ENCODE results near the gene NTM. TPM values are rescaled to one million over a fixed set of nuclear protein-coding genes. Genes with fewer than 3 reads are reported as not detected.

The NTM gene
- total and polyA plus RNA-seq, 2 donors (not counting 1 experiment from before 2014, with no cell fraction given), result 12.3 to 28.6 TPM

DNA sequence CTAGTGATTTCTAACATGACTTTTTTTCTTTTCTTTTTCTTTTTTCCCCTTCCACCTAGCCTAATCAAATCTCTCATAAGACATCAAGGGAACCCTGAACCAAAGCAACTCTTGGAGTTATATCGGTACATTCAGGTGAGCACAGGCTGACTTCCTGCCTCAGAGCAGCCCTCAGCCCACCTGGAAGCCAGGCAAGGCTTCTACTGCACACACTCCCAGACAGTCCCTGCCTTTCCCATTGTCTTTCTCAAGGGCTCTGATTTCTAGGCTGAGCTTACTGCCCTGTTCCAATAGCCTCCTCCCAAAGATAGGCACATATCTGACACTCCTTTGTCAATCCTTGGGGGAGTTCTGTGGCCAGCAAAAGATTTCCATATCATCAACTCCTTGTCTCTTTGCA, 629.5 kb downstream of the NTM start:
- Histone ChIP-seq H3K4me1 (ENCODE audit: control insufficient read depth, extremely low read depth, insufficient read depth, low read length) (no peaks in the 10 kb centered on the region), H3K9ac (ENCODE audit: insufficient read depth, low read length) (no peak overlapping the region), H3K9me3 (ENCODE audit: control insufficient read depth, insufficient read depth, low read depth, low read length) (no peaks in the 10 kb centered on the region), H3K79me2 (ENCODE audit: control insufficient read depth, insufficient read depth, low read length) (no peaks in the 10 kb centered on the region), H3K4me3 (replicated peaks in 1 of 4; ENCODE audit: control extremely low read depth in 1 of 4, insufficient read depth in 1 of 4, low read depth in 3 of 4, low read length in 4 of 4) (no peak overlapping the region), H2AFZ (ENCODE audit: low read length) (no peak overlapping the region), H4K20me1 (ENCODE audit: control insufficient read depth, extremely low read depth, insufficient read depth, low read length) (no peaks in the 10 kb centered on the region), H3K27ac (ENCODE audit: insufficient read depth, low read length) (no peak overlapping the region), H3K27me3 (ENCODE audit: control insufficient read depth, insufficient read depth, low read length) (no peaks in the 10 kb centered on the region), H3K36me3 (ENCODE audit: control insufficient read depth, insufficient read depth, low read length) (no peaks in the 10 kb centered on the region), H3K4me2 (ENCODE audit: extremely low read depth, insufficient read depth, low read length) (no peak overlapping the region)
- DNase-seq (ENCODE audit: low read depth in 2 of 2), result no peak
- TF ChIP-seq, protein P1, sequence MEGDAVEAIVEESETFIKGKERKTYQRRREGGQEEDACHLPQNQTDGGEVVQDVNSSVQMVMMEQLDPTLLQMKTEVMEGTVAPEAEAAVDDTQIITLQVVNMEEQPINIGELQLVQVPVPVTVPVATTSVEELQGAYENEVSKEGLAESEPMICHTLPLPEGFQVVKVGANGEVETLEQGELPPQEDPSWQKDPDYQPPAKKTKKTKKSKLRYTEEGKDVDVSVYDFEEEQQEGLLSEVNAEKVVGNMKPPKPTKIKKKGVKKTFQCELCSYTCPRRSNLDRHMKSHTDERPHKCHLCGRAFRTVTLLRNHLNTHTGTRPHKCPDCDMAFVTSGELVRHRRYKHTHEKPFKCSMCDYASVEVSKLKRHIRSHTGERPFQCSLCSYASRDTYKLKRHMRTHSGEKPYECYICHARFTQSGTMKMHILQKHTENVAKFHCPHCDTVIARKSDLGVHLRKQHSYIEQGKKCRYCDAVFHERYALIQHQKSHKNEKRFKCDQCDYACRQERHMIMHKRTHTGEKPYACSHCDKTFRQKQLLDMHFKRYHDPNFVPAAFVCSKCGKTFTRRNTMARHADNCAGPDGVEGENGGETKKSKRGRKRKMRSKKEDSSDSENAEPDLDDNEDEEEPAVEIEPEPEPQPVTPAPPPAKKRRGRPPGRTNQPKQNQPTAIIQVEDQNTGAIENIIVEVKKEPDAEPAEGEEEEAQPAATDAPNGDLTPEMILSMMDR (conservative IDR thresholded peaks at IDR 0.05 in 1 of 2, IDR thresholded peaks at IDR 0.05 in 1 of 2; ENCODE audit: low read depth in 1 of 2, low read length in 2 of 2), result no peak
- no peak for TF ChIP-seq EZH2 (IDR thresholded peaks at IDR 0.05; ENCODE audit: low read length, missing control alignments)

DNA sequence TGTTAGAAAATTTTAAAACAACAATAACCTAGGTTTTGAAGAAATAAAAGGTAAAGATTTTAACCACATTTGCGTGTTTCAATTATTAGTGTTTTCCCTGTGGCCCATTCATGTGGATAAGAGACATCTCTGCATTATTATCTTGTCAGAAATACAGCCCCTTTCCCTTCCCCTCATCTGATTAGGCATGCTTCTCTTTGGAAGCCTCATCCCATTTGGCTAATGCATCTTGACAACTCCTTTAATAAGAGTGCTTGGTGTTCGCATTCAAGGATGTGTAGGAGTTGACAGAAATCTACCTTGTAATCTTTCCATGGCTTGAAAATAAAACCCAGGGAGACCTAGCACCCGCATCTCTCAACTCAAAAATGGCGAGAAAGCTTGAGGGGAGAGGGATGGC, 635.5 kb downstream of the NTM start:
- DNase-seq (ENCODE audit: low read depth in 2 of 2), result no peak
- H3K27me3 ChIP-seq (ENCODE audit: control insufficient read depth, insufficient read depth, low read length), result no peaks in the 10 kb centered on the region
- H3K4me1 ChIP-seq (ENCODE audit: control insufficient read depth, extremely low read depth, insufficient read depth, low read length), result no peaks in the 10 kb centered on the region
- H3K79me2 ChIP-seq (ENCODE audit: control insufficient read depth, insufficient read depth, low read length), result no peaks in the 10 kb centered on the region
- H3K9ac ChIP-seq (ENCODE audit: insufficient read depth, low read length), result no peak overlapping the region
- no peaks in the 10 kb centered on the region for H3K36me3 ChIP-seq (ENCODE audit: control insufficient read depth, insufficient read depth, low read length)
- H3K4me3 ChIP-seq (replicated peaks in 1 of 4; ENCODE audit: control extremely low read depth in 1 of 4, insufficient read depth in 1 of 4, low read depth in 3 of 4, low read length in 4 of 4), result no peak overlapping the region
- H3K4me2 ChIP-seq (ENCODE audit: extremely low read depth, insufficient read depth, low read length), result no peak overlapping the region
- no peak overlapping the region for H3K27ac ChIP-seq (ENCODE audit: insufficient read depth, low read length)
- TF ChIP-seq EZH2 (IDR thresholded peaks at IDR 0.05; ENCODE audit: low read length, missing control alignments), result no peak
- TF ChIP-seq, protein P1 (conservative IDR thresholded peaks at IDR 0.05 in 1 of 2, IDR thresholded peaks at IDR 0.05 in 1 of 2; ENCODE audit: low read depth in 1 of 2, low read length in 2 of 2), result no peak
- H2AFZ ChIP-seq (ENCODE audit: low read length), result no peak overlapping the region
- H3K9me3 ChIP-seq (ENCODE audit: control insufficient read depth, insufficient read depth, low read depth, low read length), result no peaks in the 10 kb centered on the region
- no peaks in the 10 kb centered on the region for H4K20me1 ChIP-seq (ENCODE audit: control insufficient read depth, extremely low read depth, insufficient read depth, low read length)

DNA sequence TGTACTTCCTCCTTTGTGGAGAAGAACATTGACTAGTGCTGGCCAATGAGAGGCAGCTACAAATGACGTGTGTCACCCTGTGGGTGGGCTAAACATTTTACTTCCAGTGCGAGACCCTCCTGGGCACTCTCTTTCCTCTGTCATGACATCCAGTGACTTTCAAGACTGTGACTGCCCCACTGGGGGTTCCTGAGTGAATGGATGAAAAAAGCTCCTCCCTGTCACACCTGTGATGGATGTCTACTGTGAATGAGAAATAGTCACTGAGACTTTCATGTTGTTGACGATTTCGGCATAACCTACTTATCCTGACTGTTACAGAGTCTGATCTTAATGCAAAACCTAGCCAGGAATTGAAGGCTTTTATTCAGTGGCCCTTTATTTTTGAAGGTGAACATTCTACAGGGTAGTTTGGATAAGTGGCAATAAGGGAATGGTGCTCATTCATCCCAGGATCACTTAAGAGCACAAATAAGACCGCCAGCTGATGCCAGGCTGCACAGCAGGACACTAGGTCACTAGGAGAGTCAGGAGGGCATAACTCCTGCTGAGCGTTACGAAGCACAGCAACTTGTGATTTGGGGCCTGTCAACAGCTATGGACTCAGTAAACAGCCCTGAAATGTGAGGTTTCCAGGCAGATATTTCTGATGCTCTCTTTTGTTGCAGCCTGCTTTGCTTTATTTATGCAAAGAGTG, 636.6 kb downstream of the NTM start:
- no peaks in the 10 kb centered on the region for H3K36me3 ChIP-seq (ENCODE audit: control insufficient read depth, insufficient read depth, low read length)
- no peaks in the 10 kb centered on the region for H3K27me3 ChIP-seq (ENCODE audit: control insufficient read depth, insufficient read depth, low read length)
- no peak overlapping the region for H3K4me3 ChIP-seq (replicated peaks in 1 of 4; ENCODE audit: control extremely low read depth in 1 of 4, insufficient read depth in 1 of 4, low read depth in 3 of 4, low read length in 4 of 4)
- H4K20me1 ChIP-seq (ENCODE audit: control insufficient read depth, extremely low read depth, insufficient read depth, low read length), result no peaks in the 10 kb centered on the region
- no peaks in the 10 kb centered on the region for H3K9me3 ChIP-seq (ENCODE audit: control insufficient read depth, insufficient read depth, low read depth, low read length)
- no peak overlapping the region for H3K4me2 ChIP-seq (ENCODE audit: extremely low read depth, insufficient read depth, low read length)
- H2AFZ ChIP-seq (ENCODE audit: low read length), result no peak overlapping the region
- no peak overlapping the region for H3K9ac ChIP-seq (ENCODE audit: insufficient read depth, low read length)
- no peak overlapping the region for H3K27ac ChIP-seq (ENCODE audit: insufficient read depth, low read length)
- TF ChIP-seq EZH2 (IDR thresholded peaks at IDR 0.05; ENCODE audit: low read length, missing control alignments), result no peak
- TF ChIP-seq, protein P1 (conservative IDR thresholded peaks at IDR 0.05 in 1 of 2, IDR thresholded peaks at IDR 0.05 in 1 of 2; ENCODE audit: low read depth in 1 of 2, low read length in 2 of 2), result no peak
- DNase-seq (ENCODE audit: low read depth in 2 of 2), result no peak
- H3K79me2 ChIP-seq (ENCODE audit: control insufficient read depth, insufficient read depth, low read length), result no peaks in the 10 kb centered on the region
- H3K4me1 ChIP-seq (ENCODE audit: control insufficient read depth, extremely low read depth, insufficient read depth, low read length), result no peaks in the 10 kb centered on the region
